Tibial nerve (tissue), 4 donors: ENCODE data around the gene MED13L. TPM values are rescaled to one million over a fixed set of nuclear protein-coding genes. Genes with fewer than 3 reads are reported as not detected.
A peak's percentile ranks its signal among the peaks of the same experiment; 100 is the strongest.

Source experiments
- DNase-seq, 2 donors: peaks; one replicate each; pipeline ENCODE4 v3.0.0-alpha.2; 2019; ENCODE audit warnings: low spot score in 2 of 2
- H3K27ac ChIP-seq, 4 donors: fragments of 200-600 bp; sonication (generic) in 3 of 4; one replicate each; pipeline ENCODE4 v1.5.1; 2017 to 2019; ENCODE audit warnings: mild to moderate bottlenecking in 1 of 4
- H3K27me3 ChIP-seq, 2 donors: fragments of 200-600 bp; sonication (generic) in 1 of 2; one replicate each; pipeline versions ENCODE4 v1.5.1 to v1.6.0; 2017 to 2019
- H3K36me3 ChIP-seq, 3 donors: fragments of 200-600 bp; sonication (generic); one replicate each; pipeline ENCODE4 v1.5.1; 2018 to 2019
- H3K4me1 ChIP-seq, 4 donors: fragments of 200-600 bp; sonication (generic) in 3 of 4; one replicate each; pipeline ENCODE4 v1.5.1; 2017 to 2019
- H3K4me3 ChIP-seq, 4 donors: fragments of 200-600 bp; sonication (generic) in 3 of 4; one replicate each; pipeline ENCODE4 v1.5.1; 2017 to 2019; ENCODE audit warnings: mild to moderate bottlenecking in 1 of 4, moderate library complexity in 1 of 4
- H3K9me3 ChIP-seq, 4 donors: fragments of 200-600 bp; sonication (generic) in 3 of 4; one replicate each; pipeline ENCODE4 v1.5.1; 2017 to 2019
- CTCF ChIP-seq, 5 experiments: fragments of 200-600 bp in 3 of 5; fragments of 450-650 bp in 2 of 5; sonication (generic) in 3 of 5; IDR thresholded peaks; one replicate each; pipeline ENCODE4 v1.5.1; 2016 to 2019; ENCODE audit warnings: antibody characterized with exemption in 5 of 5, mild to moderate bottlenecking in 3 of 5, moderate library complexity in 2 of 5
- EP300 ChIP-seq, 2 donors: sonication (generic); formaldehyde crosslinking; IDR thresholded peaks; one replicate each; pipeline ENCODE4 v1.6.1; 2017; ENCODE audit warnings: antibody characterized with exemption in 2 of 2, mild to moderate bottlenecking in 1 of 2
- POLR2A ChIP-seq, 2 donors: fragments of 450-650 bp; IDR thresholded peaks; one replicate each; pipeline ENCODE4 v1.6.1; 2017; ENCODE audit warnings: antibody characterized with exemption in 2 of 2, mild to moderate bottlenecking in 2 of 2, moderate library complexity in 2 of 2
- WGBS, 2 donors: methylation state at CpG; one replicate each; pipeline ENCODE4 v1.1.5; 2018; 5-methylcytosine and 5-hydroxymethylcytosine counted together
- total RNA-seq, 4 donors: library from RNA; depleted of rRNA; stranded (reverse); fragments of >200 nt; gene quantifications; one replicate each; pipeline ENCODE4 v1.1.0, GENCODE V29; 2016

MED13L gene
- total RNA-seq, 4 donors from 2014 or later: 138 to 234 (median 218) TPM

GRCh38 chr12:116294454-116295165 is 17.1 kb upstream of the MED13L start:
- Histone ChIP-seq H3K9me3 (no peaks in the 10 kb centered on the region), H3K27ac (no peak overlapping the region), H3K4me3 (no peak overlapping the region), H3K36me3 (no peaks in the 10 kb centered on the region), H3K4me1 (peaks cover 0 to 39% (median 3%) of the 10 kb centered on the region in 4 donors), H3K27me3 (no peaks in the 10 kb centered on the region)
- WGBS, 2 donors: 84 to 87% methylated on average over 4 of the region's 4 CpGs
- TF ChIP-seq CTCF (IDR thresholded peaks at IDR 0.05): no peak
- TF ChIP-seq POLR2A (IDR thresholded peaks at IDR 0.05): no peak
- TF ChIP-seq EP300 (IDR thresholded peaks at IDR 0.05): no peak
- no peak for DNase-seq

- H3K27me3 ChIP-seq: no peaks in the 10 kb centered on the region
- no peak for TF ChIP-seq EP300 (IDR thresholded peaks at IDR 0.05)
- TF ChIP-seq CTCF (IDR thresholded peaks at IDR 0.05): no peak
- no peak for TF ChIP-seq POLR2A (IDR thresholded peaks at IDR 0.05)
- WGBS, 2 donors: 56 to 57% methylated on average over 4 of the region's 4 CpGs
- H3K9me3 ChIP-seq: no peaks in the 10 kb centered on the region
- DNase-seq: no peak
- peak overlapping the region in 1 of 4 donors; percentile 7 for H3K27ac ChIP-seq
- H3K4me3 ChIP-seq: no peak overlapping the region
- H3K4me1 ChIP-seq: peaks cover 0 to 32% (median 0%) of the 10 kb centered on the region in 4 donors
- H3K36me3 ChIP-seq: no peaks in the 10 kb centered on the region
These were observed 16.4 kb upstream of the MED13L start for GRCh38 chr12:116293687-116294453.

GRCh38 chr12:116291218-116291617 is 13.7 kb upstream of the MED13L start:
- Histone ChIP-seq H3K4me3 (no peak overlapping the region), H3K27me3 (no peaks in the 10 kb centered on the region), H3K4me1 (peaks cover 0 to 25% (median 0%) of the 10 kb centered on the region in 4 donors), H3K9me3 (no peaks in the 10 kb centered on the region), H3K36me3 (no peaks in the 10 kb centered on the region), H3K27ac (no peak overlapping the region)
- no peak for DNase-seq
- WGBS, 2 donors: 85 to 88% methylated on average over 3 of the region's 3 CpGs
- TF ChIP-seq POLR2A (IDR thresholded peaks at IDR 0.05): no peak
- no peak for TF ChIP-seq CTCF (IDR thresholded peaks at IDR 0.05)
- TF ChIP-seq EP300 (IDR thresholded peaks at IDR 0.05): no peak

GRCh38 chr12:116288735-116289134 is 11.2 kb upstream of the MED13L start:
- DNase-seq: no peak
- H3K4me1 ChIP-seq: peaks cover 0 to 5% (median 0%) of the 10 kb centered on the region in 4 donors
- no peak overlapping the region for H3K27ac ChIP-seq
- 96 to 100% methylated on average over 3 of the region's 3 CpGs for WGBS, 2 donors
- H3K36me3 ChIP-seq: no peaks in the 10 kb centered on the region
- no peak overlapping the region for H3K4me3 ChIP-seq
- no peaks in the 10 kb centered on the region for H3K27me3 ChIP-seq
- no peak for TF ChIP-seq EP300 (IDR thresholded peaks at IDR 0.05)
- no peak for TF ChIP-seq POLR2A (IDR thresholded peaks at IDR 0.05)
- TF ChIP-seq CTCF (IDR thresholded peaks at IDR 0.05): no peak
- H3K9me3 ChIP-seq: no peaks in the 10 kb centered on the region

- no peaks in the 10 kb centered on the region for H3K4me1 ChIP-seq
- no peak overlapping the region for H3K27ac ChIP-seq
- no peaks in the 10 kb centered on the region for H3K36me3 ChIP-seq
- H3K27me3 ChIP-seq: no peaks in the 10 kb centered on the region
- DNase-seq: no peak
- no peak overlapping the region for H3K4me3 ChIP-seq
- WGBS, 2 donors: 86% methylated on average over 3 of the region's 3 CpGs
- H3K9me3 ChIP-seq: no peaks in the 10 kb centered on the region
- TF ChIP-seq EP300 (IDR thresholded peaks at IDR 0.05) (no peak), CTCF (IDR thresholded peaks at IDR 0.05) (no peak), POLR2A (IDR thresholded peaks at IDR 0.05) (no peak)
These were observed 10.4 kb upstream of the MED13L start for GRCh38 chr12:116287842-116288301.
